H1 (cell line): ENCODE results near the gene TRAPPC6A. TPM values are rescaled to one million over a fixed set of nuclear protein-coding genes. Genes with fewer than 3 reads are reported as not detected.

Experiments used
- CTCF ChIA-PET: fragments of 300-600 bp; sonication (Branson Sonifier 250); formaldehyde crosslinking; loops from one replicate; lab custom pipeline; 2021; ENCODE audit not compliant: partially characterized antibody; lab: Charles Lee
- POLR2A ChIA-PET: fragments of 300-600 bp; sonication (Branson Sonifier 250); formaldehyde crosslinking; loops from one replicate; lab custom pipeline; 2021; ENCODE audit warnings: inconsistent platforms; ENCODE audit not compliant: partially characterized antibody; lab: Charles Lee
- DNase-seq, 2 experiments: peaks; one replicate each; pipeline versions ENCODE4 v3.0.0 to v3.0.0-alpha.2; 2010 to 2022; ENCODE audit warnings: low spot score in 2 of 2, low read depth in 1 of 2, mixed read lengths in 1 of 2
- FAIRE-seq: peaks from 2 replicates; lab custom pipeline; 2011; peaks lifted over from hg19 to GRCh38; lab: Jason Lieb, UNC
- H2AFZ ChIP-seq: 2 replicates; pipeline ENCODE4 v1.8.1; 2012; ENCODE audit warnings: low read length, inconsistent platforms
- H2AK5ac ChIP-seq: 2 replicates; pipeline ENCODE4 v1.6.1; 2013; ENCODE audit warnings: low read depth, low read length
- H2BK120ac ChIP-seq: replicated peaks from 2 replicates; pipeline ENCODE3; 2013; ENCODE audit warnings: low read depth, low read length, inconsistent platforms
- H2BK12ac ChIP-seq: 2 replicates; pipeline ENCODE4 v1.6.1; 2013; ENCODE audit warnings: low read depth, low read length
- H2BK15ac ChIP-seq: 2 replicates; pipeline ENCODE4 v1.6.1; 2013; ENCODE audit warnings: low read length
- H2BK20ac ChIP-seq: 2 replicates; pipeline ENCODE4 v1.6.1; 2013; ENCODE audit warnings: low read length
- H2BK5ac ChIP-seq: 2 replicates; pipeline ENCODE4 v1.6.1; 2013; ENCODE audit warnings: low read depth, low read length
- H3K14ac ChIP-seq: 2 replicates; pipeline ENCODE4 v1.6.1; 2013; ENCODE audit warnings: inconsistent platforms; ENCODE audit not compliant: insufficient read length
- H3K18ac ChIP-seq: 2 replicates; pipeline ENCODE4 v1.6.1; 2013; ENCODE audit warnings: low read length; ENCODE audit errors: extremely low read depth
- H3K23ac ChIP-seq: 2 replicates; pipeline ENCODE4 v1.6.1; 2013; ENCODE audit warnings: inconsistent platforms; ENCODE audit not compliant: insufficient read length
- H3K23me2 ChIP-seq: 2 replicates; pipeline ENCODE4 v1.6.1; 2013; ENCODE audit warnings: low read depth, low read length
- H3K27ac ChIP-seq: 2 replicates; pipeline ENCODE4 v1.6.1; 2011; ENCODE audit warnings: low read depth, low read length, inconsistent platforms
- H3K27me3 ChIP-seq, 4 experiments: replicated peaks in 1 of 4; 1 replicate in 1 of 4; 2 replicates in 3 of 4; pipeline versions ENCODE4 v1.6.1 to v1.8.1; 2011 to 2013; ENCODE audit warnings: low read length in 3 of 4, mild to moderate bottlenecking in 3 of 4, inconsistent platforms in 2 of 4, mixed read lengths in 2 of 4, moderate library complexity in 1 of 4; ENCODE audit not compliant: control insufficient read depth in 3 of 4, insufficient read depth in 3 of 4; ENCODE audit errors: extremely low read depth in 1 of 4
- H3K36me3 ChIP-seq, 4 experiments: 2 replicates each; pipeline versions ENCODE4 v1.6.1 to v1.8.1; 2011 to 2013; ENCODE audit warnings: mild to moderate bottlenecking in 4 of 4, low read length in 3 of 4, moderate library complexity in 2 of 4, control low read depth in 1 of 4, inconsistent platforms in 1 of 4; ENCODE audit not compliant: insufficient read depth in 4 of 4, control insufficient read depth in 2 of 4
- H3K4ac ChIP-seq: replicated peaks from 2 replicates; pipeline ENCODE3; 2013; ENCODE audit warnings: low read length, low read depth, mixed read lengths, inconsistent platforms; ENCODE audit not compliant: insufficient read length
- H3K4me1 ChIP-seq, 4 experiments: replicated peaks in 1 of 4; 1 replicate in 1 of 4; 2 replicates in 3 of 4; pipeline versions ENCODE4 v1.6.1 to v1.8.1; 2011 to 2013; ENCODE audit warnings: low read length in 3 of 4, inconsistent platforms in 2 of 4, mixed read lengths in 1 of 4; ENCODE audit not compliant: insufficient read depth in 4 of 4, control insufficient read depth in 3 of 4
- H3K4me2 ChIP-seq, 2 experiments: 2 replicates each; pipeline versions ENCODE4 v1.6.1 to v1.8.1; 2011 to 2013; ENCODE audit warnings: low read depth in 2 of 2, low read length in 2 of 2, control low read depth in 1 of 2, inconsistent platforms in 1 of 2, mild to moderate bottlenecking in 1 of 2; ENCODE audit not compliant: insufficient read depth in 1 of 2
- H3K4me3 ChIP-seq, 4 experiments: fragments of 200-600, 300-600 bp in 1 of 4; sonication (generic), shearing (Covaris generic), sonication (Bioruptor Twin) in 1 of 4; 2 replicates each; pipeline versions ENCODE4 v1.5.1 to v1.8.1; 2011 to 2016; ENCODE audit warnings: low read length in 4 of 4, low read depth in 3 of 4, control low read depth in 2 of 4, inconsistent platforms in 2 of 4, mild to moderate bottlenecking in 2 of 4, mixed read lengths in 1 of 4, moderate library complexity in 1 of 4; ENCODE audit not compliant: insufficient read depth in 2 of 4; ENCODE audit errors: extremely low read depth in 1 of 4
- H3K56ac ChIP-seq: replicated peaks from 2 replicates; pipeline ENCODE3; 2013; ENCODE audit warnings: low read depth, mild to moderate bottlenecking, mixed read lengths, low read length, inconsistent platforms; ENCODE audit not compliant: insufficient read length
- H3K79me1 ChIP-seq: 2 replicates; pipeline ENCODE4 v1.6.1; 2013; ENCODE audit warnings: low read depth, low read length, control low read depth
- H3K79me2 ChIP-seq, 2 experiments: 2 replicates each; pipeline versions ENCODE4 v1.6.1 to v1.8.1; 2012 to 2013; ENCODE audit warnings: low read length in 2 of 2, mild to moderate bottlenecking in 2 of 2, inconsistent platforms in 1 of 2; ENCODE audit not compliant: insufficient read depth in 2 of 2, control insufficient read depth in 1 of 2
- H3K9ac ChIP-seq, 4 experiments: replicated peaks in 1 of 4; 1 replicate in 1 of 4; 2 replicates in 3 of 4; pipeline versions ENCODE4 v1.6.1 to v1.8.1; 2011 to 2013; ENCODE audit warnings: low read depth in 3 of 4, low read length in 3 of 4, control low read depth in 2 of 4, mild to moderate bottlenecking in 2 of 4, moderate library complexity in 2 of 4, inconsistent platforms in 1 of 4; ENCODE audit errors: extremely low read depth in 1 of 4
- H3K9me3 ChIP-seq, 2 experiments: 2 replicates each; pipeline versions ENCODE4 v1.6.1 to v1.8.1; 2012 to 2013; ENCODE audit warnings: mild to moderate bottlenecking in 2 of 2, moderate library complexity in 2 of 2, control low read depth in 1 of 2, inconsistent platforms in 1 of 2, low read depth in 1 of 2, low read length in 1 of 2, mixed read lengths in 1 of 2; ENCODE audit not compliant: insufficient read depth in 2 of 2
- H4K20me1 ChIP-seq, 2 experiments: replicated peaks in 1 of 2; 2 replicates each; pipeline versions ENCODE3 to v1.8.1; 2011 to 2013; ENCODE audit warnings: inconsistent platforms in 2 of 2, low read length in 2 of 2, mild to moderate bottlenecking in 1 of 2; ENCODE audit not compliant: insufficient read depth in 2 of 2, control insufficient read depth in 1 of 2
- H4K5ac ChIP-seq: 2 replicates; pipeline ENCODE4 v1.6.1; 2013; ENCODE audit warnings: low read length, low read depth, mixed read lengths, inconsistent platforms; ENCODE audit not compliant: insufficient read length
- H4K8ac ChIP-seq: 2 replicates; pipeline ENCODE4 v1.8.0; 2013; ENCODE audit warnings: mild to moderate bottlenecking, moderate library complexity, low read length, inconsistent platforms; ENCODE audit not compliant: insufficient read depth; ENCODE audit errors: extremely low read depth
- H4K91ac ChIP-seq: replicated peaks from 2 replicates; pipeline ENCODE3; 2013; ENCODE audit warnings: low read length, mixed read lengths, inconsistent platforms; ENCODE audit not compliant: insufficient read length
- BRCA1 ChIP-seq: IDR thresholded peaks from 2 replicates; pipeline ENCODE4 v1.6.1; 2012; ENCODE audit warnings: low read depth, low read length, improper control_type of control experiment
- MAFK ChIP-seq: IDR thresholded peaks from 2 replicates; pipeline ENCODE4 v1.6.1; 2012; ENCODE audit warnings: low read depth, mild to moderate bottlenecking, improper control_type of control experiment, low read length
- SRF ChIP-seq: IDR thresholded peaks from 2 replicates; pipeline ENCODE4 v1.6.1; 2011; ENCODE audit warnings: mild to moderate bottlenecking, low read depth, low read length, moderate library complexity
- WGBS, 2 experiments: shearing (Covaris generic) in 1 of 2; methylation state at CpG; one replicate each; pipeline versions ENCODE4 v1.1.6 to v1.1.7; 2013 to 2015; ENCODE audit warnings: low lambda C conversion rate in 2 of 2, mixed read lengths in 2 of 2, inconsistent platforms in 1 of 2, low coverage in 1 of 2, missing lambda C conversion rate in 1 of 2; ENCODE audit not compliant: insufficient replicate concordance in 2 of 2, insufficient coverage in 1 of 2, insufficient read length in 1 of 2; ENCODE audit errors: extremely low coverage in 1 of 2, missing lambda C conversion rate in 1 of 2; 5-methylcytosine and 5-hydroxymethylcytosine counted together
- polyA plus RNA-seq, 7 experiments: library from polyadenylated mRNA; depleted of rRNA in 3 of 7; stranded (reverse) in 5 of 7; unstranded in 2 of 7; fragments of >200 nt in 5 of 7; fragments of 200-250 nt in 2 of 7; gene quantifications; 1 replicate in 5 of 7; 2 replicates in 1 of 7; 4 replicates in 1 of 7; pipeline versions ENCODE4 v1.2.1 to v1.2.3, GENCODE V29; 2011 to 2013; ENCODE audit warnings: missing spikeins in 2 of 7, mixed read lengths in 2 of 7
- total RNA-seq: library from RNA; stranded (reverse); fragmentation: NEBNext Ultra II Directional; extraction: Animal tissue kit (Norgen Biotek cat#: 25700); gene quantifications from 2 replicates; pipeline ENCODE4 v1.2.1, GENCODE V29; 2021

Gene TRAPPC6A
- total and polyA plus RNA-seq, 2 of the 8 experiments (the other 6 are each of a cell fraction or from before 2014, with no cell fraction given), result 31.8 to 130 TPM

DNA sequence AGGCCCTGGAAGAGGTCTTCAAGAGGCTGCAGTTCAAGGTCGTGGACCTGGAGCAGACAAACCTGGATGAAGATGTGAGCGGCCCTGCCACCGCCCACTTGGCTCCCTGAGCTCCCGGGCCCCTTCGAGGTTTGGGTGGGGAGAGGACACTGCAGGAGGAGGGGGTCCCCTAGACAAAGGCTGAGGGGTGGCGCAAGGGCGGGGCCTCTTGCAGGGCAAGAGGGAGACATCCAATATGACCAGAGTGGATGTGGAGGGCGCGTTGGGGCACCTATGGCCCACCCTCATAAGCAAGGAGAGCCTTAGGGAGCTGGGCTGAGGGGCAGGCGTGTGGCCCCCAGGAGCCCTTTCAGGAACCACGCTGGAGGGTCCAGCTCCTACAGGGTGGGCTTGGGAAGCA is 37.5 kb downstream of the TRAPPC6A start:
- CTCF ChIA-PET, result interaction anchor here (0.5 to 2.8 kb wide), 8 partner anchors 9 to 51 kb away, joined by 3 to 5 read pairs (median 3); no protein-coding TSS in a partner anchor
- H2BK5ac ChIP-seq, result no peak overlapping the region; the same call in 1 of the 2 replicates
- no peak overlapping the region for H2BK20ac ChIP-seq

More for the DNA sequence above, 37.5 kb downstream of the TRAPPC6A start:
- H3K9ac ChIP-seq, result no peak overlapping the region
- no peak overlapping the region for H3K4me3 ChIP-seq
- peaks cover 2 to 17% (median 7%) of the 10 kb centered on the region in 4 experiments; a peak in 5 of 8 replicates for H3K36me3 ChIP-seq
- no peaks in the 10 kb centered on the region for H3K27me3 ChIP-seq
- H2AK5ac ChIP-seq, result no peak overlapping the region
- no peak overlapping the region for H2BK120ac ChIP-seq
- H4K20me1 ChIP-seq, result peaks cover 3 to 11% of the 10 kb centered on the region in 2 experiments
- no peak overlapping the region for H2BK15ac ChIP-seq
- POLR2A ChIA-PET, result interaction anchor here (1.9 kb wide), 1 partner anchor 9 kb away, joined by 4 read pairs; no protein-coding TSS in a partner anchor
- no peak overlapping the region for H3K23ac ChIP-seq
- H3K18ac ChIP-seq, result no peak overlapping the region
- H3K14ac ChIP-seq, result no peak overlapping the region
- H3K4me1 ChIP-seq, result peaks cover 0 to 18% (median 8%) of the 10 kb centered on the region in 4 experiments; a peak in 5 of 7 replicates
- H4K91ac ChIP-seq, result no peak overlapping the region
- H3K4ac ChIP-seq, result no peak overlapping the region
- no peak overlapping the region for H3K4me2 ChIP-seq
- no peak overlapping the region for H4K5ac ChIP-seq
- peaks cover 0 to 11% of the 10 kb centered on the region in 2 experiments; a peak in 1 of 4 replicates for H3K79me2 ChIP-seq
- H3K56ac ChIP-seq, result no peak overlapping the region
- no peak overlapping the region for H3K27ac ChIP-seq
- H4K8ac ChIP-seq, result no peak overlapping the region
- no peak for DNase-seq
- H3K79me1 ChIP-seq, result peaks cover 12% of the 10 kb centered on the region
- H2BK12ac ChIP-seq, result no peak overlapping the region
- no peaks in the 10 kb centered on the region for H3K23me2 ChIP-seq
- no peak overlapping the region for H2AFZ ChIP-seq
- TF ChIP-seq BRCA1, result no peak
- TF ChIP-seq MAFK, result no peak
- TF ChIP-seq SRF, result no peak
- TF ChIP-seq, all 59 proteins: peak for 0
- FAIRE-seq, result no peak
- WGBS, 2 experiments, result 98% methylated on average over 8 of the region's 11 CpGs; no CpG with 5 or more reads in 1 of the 2 experiments
- no peaks in the 10 kb centered on the region for H3K9me3 ChIP-seq
